C1 segment of cervical spinal cord (tissue), 14 donors: ENCODE results near the gene JMJD1C.
"Not testable (repeated sequence)": the region's sequence is repeated elsewhere in the genome, so short reads cannot be mapped to it uniquely, and the experiment has no call there.

ENCODE experiments used
- DNase-seq, 14 donors: peaks; one replicate each; lab custom pipeline; 2025; lab: John Stamatoyannopoulos, UW

The JMJD1C gene

DNA sequence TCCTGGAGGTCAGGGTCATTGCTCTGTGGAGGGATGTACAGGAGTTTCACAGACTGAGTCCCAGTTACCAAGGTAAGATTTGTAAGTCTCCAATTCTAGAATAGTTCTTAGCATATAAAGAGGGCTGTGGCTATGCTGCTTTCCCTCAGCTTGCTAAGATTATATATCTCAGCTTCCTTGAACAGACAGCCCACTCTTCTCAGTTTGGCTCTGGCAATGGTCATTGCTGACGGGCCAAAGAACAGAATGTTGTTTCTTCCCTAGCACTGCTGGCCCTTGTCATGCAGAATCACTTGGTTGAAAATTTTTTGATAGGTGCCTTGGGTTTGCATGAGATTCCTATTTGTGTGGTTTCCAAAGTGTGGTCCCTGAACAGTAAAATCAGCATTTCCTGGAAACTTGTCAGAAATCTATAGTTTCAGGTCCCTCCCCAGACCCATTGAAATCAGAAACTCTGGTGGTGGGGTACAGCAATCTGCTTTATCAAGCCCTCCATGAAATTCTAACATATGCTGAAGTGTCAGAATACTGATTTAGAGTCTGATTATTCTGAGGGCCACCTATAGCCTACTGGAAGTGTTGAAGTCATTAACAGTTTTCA, 294.4 kb downstream of the JMJD1C start:
- no peak for DNase-seq

DNA sequence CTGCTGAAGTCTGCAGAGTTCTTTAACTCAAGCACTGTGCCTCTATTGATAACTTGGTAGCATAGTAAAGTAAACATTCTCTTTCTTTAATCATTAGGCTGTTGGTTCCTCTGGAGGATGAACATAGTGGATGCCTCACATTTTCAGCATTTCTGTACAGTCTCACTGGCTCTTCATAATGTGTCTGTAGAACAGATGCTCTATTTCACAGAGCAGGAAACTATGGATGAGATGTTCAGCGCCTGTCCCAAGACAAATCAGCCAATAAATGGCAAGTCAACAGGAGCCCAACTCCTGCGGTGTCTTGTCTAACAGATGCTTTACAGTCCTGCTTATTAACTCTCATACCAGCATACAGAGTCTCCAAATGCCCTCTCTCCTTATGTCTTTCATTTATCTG, 296.2 kb downstream of the JMJD1C start:
- no peak for DNase-seq

DNA sequence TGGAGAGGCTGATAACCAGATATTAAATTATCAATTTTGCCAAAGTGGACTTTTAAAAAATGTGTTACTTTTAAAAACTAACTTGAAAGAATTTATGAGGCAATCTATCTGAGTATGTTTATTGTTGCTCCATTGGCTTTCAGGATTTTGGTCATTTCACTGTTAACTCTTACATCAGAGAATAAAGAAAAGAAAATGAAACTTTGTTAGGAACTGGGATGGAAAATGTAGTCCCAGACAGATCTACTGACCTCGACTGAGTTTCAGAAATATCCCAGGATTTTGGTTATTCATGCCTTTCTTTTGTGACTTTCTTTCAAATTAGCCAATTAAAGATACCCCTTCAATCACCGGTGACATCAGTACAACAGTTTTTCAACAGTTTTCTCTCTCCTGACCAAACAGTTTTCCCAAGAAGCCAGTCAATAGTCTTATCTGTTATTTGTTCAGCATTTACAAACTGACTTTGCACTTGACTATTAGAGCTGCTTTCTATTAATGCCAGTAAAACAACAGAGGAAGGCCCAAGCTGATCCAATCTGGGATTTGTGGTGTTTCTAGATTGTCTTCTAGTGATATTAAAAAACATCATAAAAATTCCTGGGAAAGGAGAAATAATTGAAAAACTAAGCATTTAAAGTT, 296.8 kb downstream of the JMJD1C start:
- DNase-seq = no peak

DNA sequence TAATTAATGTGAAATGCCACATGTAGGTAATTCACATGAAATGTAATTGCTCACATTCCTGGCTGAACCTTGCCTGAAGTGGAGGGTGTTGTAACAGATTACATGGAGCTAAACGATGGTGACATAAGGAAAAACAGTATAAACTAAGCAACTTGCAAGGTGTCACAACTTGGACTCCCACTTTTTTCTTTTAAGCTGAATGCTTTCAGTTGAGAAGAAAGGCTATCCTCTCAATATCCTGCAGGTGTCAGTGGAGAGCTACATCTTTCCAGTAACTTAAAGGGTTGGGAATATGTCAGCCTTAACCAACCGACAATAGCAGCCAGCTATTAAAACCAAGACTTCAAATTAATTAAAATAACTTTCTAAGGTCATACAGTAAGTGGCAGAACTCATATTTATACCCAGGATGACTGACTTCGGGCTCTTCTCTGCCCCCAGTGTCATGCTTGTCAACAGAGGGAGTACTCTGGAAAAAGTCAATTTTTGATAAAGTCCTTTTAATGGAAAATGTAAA, 299.0 kb downstream of the JMJD1C start:
- DNase-seq = peak in 2 of 14 donors; percentile 16 to 35

DNA sequence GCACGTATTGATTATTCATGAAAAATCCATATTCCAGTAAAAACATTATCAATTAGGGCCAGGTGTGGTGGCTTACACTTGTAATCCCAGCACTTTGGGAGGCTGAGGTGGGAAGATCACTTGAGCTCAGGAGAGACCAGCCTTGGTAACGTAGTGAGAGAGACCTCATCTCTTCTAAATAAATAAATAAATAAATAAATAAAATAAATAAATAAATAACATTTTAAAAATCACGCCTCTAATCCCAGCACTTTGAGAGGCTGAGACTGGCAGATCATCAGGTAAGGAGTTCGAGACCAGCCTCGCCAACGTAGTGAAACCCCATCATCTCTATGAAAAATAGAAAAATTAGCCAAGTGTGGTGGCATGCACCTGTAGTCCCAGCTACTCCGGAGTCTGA, 300.5 kb downstream of the JMJD1C start:
- DNase-seq = no peak

DNA sequence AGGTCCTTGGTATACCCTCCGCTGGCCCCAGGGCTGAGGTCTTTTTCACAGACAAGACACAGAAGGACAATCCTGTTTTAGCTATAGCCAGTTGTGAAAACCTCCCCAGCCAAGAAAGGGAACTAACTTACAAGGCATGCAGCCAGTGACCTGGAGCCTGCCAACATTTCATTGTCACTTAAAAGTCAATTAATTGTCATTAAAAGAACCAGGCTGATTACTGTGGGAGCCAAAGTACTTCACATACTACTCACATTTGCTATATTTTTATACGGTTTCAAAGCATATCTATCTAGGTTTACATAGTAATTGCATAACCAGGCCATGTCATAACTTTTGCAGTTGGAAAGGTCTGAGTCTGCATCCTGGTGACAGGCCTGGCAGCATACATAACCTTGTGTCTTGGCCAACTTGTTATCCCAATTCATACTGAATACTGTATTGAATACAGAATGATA, 301.6 kb downstream of the JMJD1C start:
- DNase-seq = peak in 1 of 14 donors; percentile 7

DNA sequence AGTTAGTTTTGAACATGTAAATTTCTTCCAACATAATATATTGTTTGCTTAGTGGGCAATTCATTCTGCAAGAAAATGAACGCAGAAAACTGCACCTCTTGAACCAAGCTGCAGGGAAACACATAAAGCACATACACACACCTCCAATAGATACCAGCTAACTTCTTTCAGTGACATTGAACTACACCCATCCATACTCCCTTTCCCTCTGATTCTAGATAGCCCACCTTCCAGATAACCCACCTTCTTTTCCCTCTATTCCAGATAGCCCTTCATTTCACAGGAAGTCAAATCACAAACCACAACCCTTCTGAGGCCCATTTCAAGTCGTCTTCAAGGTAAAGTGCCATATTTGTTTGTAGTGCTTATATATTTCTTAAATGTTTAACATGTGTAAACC, 304.2 kb downstream of the JMJD1C start:
- no peak for DNase-seq

DNA sequence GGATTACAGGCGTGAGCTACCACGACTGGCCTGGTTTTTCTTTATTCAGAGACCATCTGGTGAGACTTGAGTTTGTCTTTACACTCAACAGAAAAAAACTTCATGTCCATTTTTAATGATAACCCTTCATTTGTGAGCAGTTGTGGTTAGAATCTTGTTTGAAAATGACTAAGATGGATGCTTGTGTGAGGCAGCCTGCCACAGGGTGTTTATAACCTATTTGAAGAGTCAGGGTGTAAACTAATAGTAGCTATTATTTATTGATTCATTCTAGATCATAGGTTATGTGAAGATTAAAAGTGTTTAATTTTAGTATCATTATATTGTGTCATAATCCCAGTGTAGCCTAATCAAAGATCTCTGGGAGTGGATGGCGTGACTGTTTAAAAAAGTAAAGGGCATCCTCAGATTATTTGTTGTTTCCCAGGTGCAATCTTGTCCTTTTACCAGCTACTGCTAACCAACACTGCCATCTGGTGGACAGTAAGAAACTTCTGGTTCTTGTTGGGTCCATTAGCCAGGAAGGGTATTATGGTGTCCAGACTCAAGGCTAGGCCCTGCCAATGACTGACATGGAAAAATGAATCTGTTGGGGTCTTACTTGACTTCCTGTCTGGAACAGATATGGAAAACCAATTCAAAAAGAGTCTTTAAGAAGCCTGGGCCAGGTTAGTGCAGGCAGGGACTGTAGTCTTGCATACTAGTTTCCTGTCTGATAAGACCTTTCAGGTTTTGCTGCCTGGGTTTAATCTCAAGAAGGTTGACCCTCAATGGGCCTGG, 307.7 kb downstream of the JMJD1C start:
- peak in 4 of 14 donors; percentile 13 to 49 (median 30) for DNase-seq

DNA sequence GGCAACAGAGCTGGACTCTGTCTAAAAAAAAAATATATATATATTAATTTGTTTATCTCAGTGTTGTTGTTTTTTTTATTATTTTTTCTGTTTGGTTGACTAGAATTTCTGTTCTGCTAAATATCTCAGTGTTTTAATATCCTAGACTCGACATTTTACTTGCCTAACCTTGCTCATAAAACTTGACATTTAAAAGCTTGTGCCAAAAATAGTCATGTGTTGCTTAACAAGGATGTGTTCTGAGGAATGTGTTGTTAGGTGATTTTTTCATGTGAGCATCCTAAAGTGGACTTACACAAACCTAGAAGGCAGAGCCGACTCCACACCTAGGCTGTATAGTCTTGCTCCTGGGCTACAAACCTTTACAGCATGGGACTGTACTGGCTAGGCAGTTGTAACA, 309.5 kb downstream of the JMJD1C start:
- DNase-seq = no peak

DNA sequence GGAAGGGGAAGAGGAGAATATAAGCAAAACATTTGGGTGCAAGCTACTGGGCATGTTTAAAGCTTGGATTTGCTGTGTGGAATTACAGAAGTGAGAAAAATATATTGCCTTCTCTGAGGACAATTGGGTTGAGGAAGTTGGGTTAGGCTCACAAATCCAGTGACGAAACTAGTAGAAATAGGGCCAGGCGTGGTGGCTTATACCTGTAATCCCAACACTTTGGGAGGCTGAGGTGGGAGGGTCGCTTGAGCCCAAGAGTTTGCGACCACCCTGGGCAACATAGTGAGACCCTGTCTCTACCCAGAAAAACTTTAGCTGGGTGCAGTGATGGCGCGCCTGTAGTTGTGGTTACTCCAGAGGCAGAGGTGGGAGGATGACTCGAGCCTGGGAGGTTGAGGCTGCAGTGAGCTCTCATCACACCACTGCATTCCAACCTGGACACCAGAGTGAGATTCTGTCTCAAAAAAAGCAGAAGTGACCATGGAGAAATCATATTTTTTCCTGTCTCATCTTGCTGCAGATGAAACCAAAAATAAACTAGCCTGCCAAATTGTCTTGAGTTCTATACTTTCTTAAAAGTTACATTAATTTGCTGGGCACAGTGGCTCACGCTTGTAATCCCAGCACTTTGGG, 310.3 kb downstream of the JMJD1C start:
- no peak for DNase-seq

DNA sequence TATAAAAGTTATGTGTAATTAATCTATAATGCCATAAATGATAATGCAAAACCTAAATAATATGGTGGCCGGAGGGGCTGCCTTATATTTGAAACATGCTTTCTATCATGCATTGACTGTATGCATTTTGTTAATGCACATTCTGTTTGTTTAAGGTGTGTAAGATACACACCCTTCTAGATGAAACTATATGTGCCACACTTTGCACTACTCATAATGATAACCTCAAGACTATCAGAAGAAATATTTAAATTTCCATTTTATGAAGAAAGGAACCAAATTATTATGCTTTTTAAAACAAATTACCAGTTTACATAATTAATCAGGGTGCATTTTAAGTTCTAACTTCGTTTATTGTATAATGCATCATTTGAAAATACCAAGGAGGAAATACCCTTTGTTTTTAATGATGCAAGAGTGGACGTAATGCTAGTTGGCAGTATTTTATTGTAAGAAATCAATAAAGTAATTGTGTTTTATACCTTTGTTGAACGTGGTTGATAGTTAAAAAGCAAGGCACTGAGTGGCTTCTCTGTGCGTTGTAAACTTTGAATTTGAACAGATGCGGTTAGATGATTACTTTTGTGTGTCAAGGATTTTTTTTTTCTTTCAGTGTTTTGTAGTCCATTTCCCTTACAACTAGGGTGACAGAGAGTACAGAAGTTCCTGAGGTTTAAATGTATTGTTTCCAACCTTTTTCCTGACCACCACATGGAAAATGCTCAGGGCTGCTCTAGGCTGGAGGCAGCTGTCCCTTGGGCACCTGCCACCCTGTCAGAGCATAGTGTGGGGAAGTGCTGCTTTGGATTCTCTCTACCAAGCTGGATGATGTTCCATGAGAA, 311.0 kb downstream of the JMJD1C start:
- no peak for DNase-seq

DNA sequence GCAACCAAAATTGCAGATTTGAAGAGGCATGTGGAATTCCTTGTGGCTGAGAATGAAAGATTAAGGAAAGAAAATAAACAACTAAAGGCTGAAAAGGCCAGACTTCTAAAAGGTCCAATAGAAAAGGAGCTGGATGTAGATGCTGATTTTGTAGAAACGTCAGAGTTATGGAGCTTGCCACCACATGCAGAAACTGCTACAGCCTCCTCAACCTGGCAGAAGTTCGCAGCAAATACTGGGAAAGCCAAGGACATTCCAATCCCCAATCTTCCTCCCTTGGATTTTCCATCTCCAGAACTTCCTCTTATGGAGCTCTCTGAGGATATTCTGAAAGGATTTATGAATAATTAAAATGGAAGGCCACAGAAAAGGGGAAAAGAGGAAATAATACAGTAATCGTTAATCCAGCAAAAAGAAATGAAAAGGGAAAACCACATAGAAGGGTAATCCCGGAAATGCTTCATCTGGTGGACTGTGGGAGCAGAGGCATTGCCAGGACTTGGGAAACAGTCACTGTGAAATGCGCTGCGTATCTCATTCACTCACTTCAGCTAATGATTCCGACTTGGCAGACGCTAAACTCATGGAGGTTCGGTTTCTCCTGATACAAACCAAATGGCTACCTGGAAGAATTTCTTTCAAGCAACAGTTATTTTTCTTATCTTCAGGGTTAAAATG, 311.8 kb downstream of the JMJD1C start:
- not testable (repeated sequence) for DNase-seq

DNA sequence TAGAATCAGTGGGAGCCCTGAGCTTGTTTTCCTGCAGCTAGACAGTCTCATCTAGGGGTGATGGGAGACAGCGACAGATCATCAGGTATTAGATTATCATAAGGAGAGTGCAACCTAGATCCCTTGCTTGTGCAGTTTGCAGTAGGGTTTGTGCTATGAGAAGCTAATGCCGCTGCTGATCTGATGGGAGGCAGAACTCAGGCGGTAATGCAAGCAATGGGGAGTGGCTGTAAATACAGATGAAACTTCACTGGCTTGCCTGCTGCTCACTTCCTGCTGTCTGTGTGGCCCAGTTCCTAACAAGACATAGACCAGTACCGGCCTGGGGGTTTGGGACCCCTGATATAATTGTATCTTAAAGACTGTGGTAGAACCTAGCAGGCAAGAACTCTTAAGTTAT, 315.0 kb downstream of the JMJD1C start:
- DNase-seq = no peak

DNA sequence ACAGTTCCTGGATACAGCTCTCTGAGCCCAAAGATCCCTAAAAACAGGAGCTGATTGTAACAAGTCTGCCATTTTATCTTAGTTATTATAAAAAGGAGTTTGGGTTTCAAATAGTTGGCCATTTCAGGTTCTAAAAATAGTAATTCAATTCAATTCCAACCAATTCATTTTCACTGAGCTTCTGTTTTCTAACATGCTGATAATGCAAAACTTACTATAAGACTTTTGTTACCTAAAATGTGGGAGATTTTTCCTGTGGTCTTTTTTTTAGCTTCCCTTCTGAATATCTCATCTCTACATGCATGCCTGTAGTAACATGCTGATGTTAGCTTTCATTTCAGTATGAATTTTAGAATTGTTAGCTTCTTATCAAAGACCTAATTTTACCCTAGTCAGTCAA, 319.3 kb downstream of the JMJD1C start:
- DNase-seq = no peak

DNA sequence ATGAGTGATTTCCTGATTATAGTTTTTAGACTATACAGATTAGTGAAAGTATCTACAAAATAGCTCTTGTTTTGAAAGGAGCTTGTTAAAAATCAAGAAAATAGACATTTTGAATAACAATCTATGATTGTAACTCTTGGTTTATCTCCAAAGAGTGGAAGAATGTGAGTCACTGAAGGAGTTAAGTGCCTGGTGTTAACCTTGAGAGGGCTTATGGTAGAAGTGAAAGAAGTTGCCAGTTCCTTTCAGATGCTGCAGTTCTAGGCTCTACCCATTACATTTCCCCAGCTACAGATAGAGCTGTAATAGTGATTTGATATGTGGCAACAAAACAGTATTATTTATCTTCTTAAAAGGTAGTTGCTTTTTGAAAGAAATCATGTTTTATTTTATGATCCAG, 320.0 kb downstream of the JMJD1C start:
- no peak for DNase-seq

DNA sequence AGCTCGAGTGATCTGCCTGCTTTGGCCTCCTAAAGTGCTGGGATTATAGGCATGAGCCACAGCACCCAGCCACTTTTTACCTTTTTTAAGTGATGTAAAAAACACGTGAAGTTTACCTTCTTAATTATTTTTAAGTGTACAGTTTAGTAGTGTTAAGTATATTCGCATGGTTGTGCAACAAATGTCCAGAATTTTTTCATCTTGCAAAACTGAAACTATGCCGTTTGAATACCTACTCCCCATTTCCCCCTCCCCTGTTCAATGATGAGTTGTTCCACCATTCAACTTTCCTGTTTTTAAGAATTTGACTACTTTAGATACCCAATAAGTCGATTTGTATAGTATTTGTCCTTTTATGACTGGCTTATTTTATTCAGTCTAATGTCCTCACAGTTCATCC, 321.8 kb downstream of the JMJD1C start:
- DNase-seq = no peak

DNA sequence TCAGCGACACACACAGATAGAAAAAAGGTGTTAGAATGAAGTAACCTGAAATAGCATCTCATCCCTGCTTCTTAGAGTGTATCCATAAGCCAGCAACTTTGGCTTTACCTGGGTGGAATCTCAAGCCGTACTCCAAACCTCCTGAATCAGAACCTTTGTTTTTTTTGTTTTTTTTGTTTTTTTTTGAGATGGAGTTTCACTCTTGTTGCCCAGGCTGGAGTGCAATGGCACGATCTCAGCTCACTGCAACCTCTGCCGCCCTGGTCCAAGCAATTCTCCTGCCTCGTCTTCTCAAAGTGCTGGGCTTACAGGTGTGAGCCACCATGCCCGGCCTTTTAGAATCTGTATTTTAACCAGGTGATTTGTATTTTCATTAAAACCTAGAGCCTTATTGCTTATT, 323.6 kb downstream of the JMJD1C start:
- no peak for DNase-seq

DNA sequence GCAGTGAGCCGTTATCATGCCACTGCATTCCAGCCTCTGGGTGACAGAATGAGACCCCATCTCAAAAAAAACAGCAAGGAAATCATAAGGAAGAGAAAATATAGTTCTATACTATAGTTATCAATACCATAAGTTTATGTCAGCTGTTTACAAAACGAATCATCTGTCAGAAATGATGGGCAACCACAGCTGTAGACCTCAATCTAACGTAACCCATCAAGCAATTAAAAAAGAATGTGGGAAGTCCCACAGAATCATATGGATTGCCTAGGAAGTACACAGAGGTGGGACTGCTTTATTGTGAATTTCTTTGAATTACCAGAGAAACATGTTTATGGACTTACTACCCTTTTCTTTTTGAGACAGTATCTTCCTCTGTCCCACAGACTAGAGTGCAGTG, 325.7 kb downstream of the JMJD1C start:
- no peak for DNase-seq

DNA sequence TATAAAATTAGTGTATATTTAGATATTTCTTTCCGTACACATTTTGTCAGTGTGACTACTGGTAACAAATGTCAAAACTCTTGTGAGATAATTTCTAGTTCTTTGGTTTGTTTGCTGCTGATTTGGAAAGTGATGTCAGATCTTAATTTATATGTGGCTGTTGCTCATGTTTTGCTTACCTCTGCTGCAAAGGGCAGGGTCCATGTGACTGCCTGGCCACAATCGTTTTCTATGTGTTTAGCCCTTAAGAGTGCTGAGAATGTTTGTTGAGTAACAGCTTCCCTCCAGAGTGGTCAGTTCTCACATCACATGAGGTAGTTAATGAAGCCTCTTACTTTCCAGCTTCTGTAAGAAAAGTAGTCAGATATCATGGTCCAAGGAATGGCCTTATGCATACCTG, 328.5 kb downstream of the JMJD1C start:
- DNase-seq = no peak

DNA sequence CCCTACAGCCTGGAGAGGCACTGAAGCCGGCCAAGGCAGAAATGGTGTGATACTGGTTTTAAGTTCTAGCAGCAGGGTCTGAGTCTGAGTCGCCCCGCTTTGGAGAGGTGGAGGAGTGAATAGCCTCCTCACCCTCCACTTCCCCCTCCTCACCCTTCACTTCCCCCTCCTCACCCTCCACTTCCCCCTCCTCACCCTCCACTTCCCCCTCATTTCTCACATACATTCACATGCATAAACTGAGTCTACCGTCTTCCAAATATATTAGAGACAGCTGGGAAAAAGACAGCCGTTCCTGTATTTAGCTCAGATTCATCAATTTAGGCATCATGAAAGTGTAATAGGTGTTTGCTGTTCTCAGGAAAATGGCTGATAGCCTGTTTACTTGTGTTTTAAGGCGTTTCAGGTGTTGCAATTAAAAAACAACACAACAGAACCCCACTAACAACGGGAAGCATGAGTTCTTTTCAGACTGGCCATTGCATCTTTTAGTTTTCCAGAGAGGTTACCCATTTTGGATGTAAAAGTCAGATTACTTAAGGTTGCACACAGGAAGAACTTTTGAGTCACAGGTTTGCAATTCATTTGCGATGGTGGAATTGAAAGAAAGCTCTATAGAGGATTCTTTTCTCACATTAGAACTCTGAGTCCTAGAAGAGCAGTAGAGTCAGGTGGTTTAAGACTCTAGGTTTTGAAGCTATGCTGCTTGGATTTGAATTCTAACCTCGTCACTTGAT, 331.8 kb downstream of the JMJD1C start:
- peak in 1 of 14 donors; percentile 31 for DNase-seq
